CD4-positive, alpha-beta T cell treated with Interleukin-1 beta for 1 hour (primary cell): ENCODE results near the gene CEP85.
"Not testable (repeated sequence)": the region's sequence is repeated elsewhere in the genome, so short reads cannot be mapped to it uniquely, and the experiment has no call there.

ENCODE experiments used
- DNase-seq, 2 donors: peaks; one replicate each; pipeline ENCODE4 v3.0.0-alpha.2; 2020 to 2022

Gene CEP85

GRCh38 chr1:26225033-26225831 lies 8.8 kb upstream of the CEP85 start:
- DNase-seq, result peak; percentile 53 to 62

GRCh38 chr1:26230682-26231081 lies 3.3 kb upstream of the CEP85 start:
- not testable (repeated sequence) for DNase-seq

- peak in 1 of 2 donors; percentile 29 for DNase-seq
Observed at GRCh38 chr1:26234644-26235370, 807 bp downstream of the CEP85 start.

GRCh38 chr1:26237230-26237966 lies 3.4 kb downstream of the CEP85 start:
- no peak for DNase-seq

GRCh38 chr1:26239936-26240335 lies 5.9 kb downstream of the CEP85 start:
- no peak for DNase-seq

- no peak for DNase-seq
Observed at GRCh38 chr1:26252718-26253117, 18.7 kb downstream of the CEP85 start.

GRCh38 chr1:26254404-26254803 lies 20.4 kb downstream of the CEP85 start:
- DNase-seq, result no peak

- no peak for DNase-seq
Observed at GRCh38 chr1:26257222-26257621, 23.2 kb downstream of the CEP85 start.

GRCh38 chr1:26259005-26259404 lies 25.0 kb downstream of the CEP85 start:
- no peak for DNase-seq

- DNase-seq, result peak in 1 of 2 donors; percentile 11
Observed at GRCh38 chr1:26259578-26259977, 25.6 kb downstream of the CEP85 start.

GRCh38 chr1:26263212-26263611 lies 29.2 kb downstream of the CEP85 start:
- no peak for DNase-seq

- no peak for DNase-seq
Observed at GRCh38 chr1:26265405-26265804, 31.4 kb downstream of the CEP85 start.

- DNase-seq, result no peak
Observed at GRCh38 chr1:26268290-26269197, 34.5 kb downstream of the CEP85 start.

GRCh38 chr1:26269198-26269550 lies 35.2 kb downstream of the CEP85 start:
- DNase-seq, result no peak

GRCh38 chr1:26274801-26275425 lies 40.9 kb downstream of the CEP85 start:
- DNase-seq, result peak in 1 of 2 donors; percentile 68

- peak; percentile 80 to 81 for DNase-seq
Observed at GRCh38 chr1:26275580-26276431, 41.8 kb downstream of the CEP85 start.

GRCh38 chr1:26276432-26276838 lies 42.4 kb downstream of the CEP85 start:
- no peak for DNase-seq

- no peak for DNase-seq
Observed at GRCh38 chr1:26277261-26277661, 43.3 kb downstream of the CEP85 start.

- no peak for DNase-seq
Observed at GRCh38 chr1:26277719-26278118, 43.7 kb downstream of the CEP85 start.

GRCh38 chr1:26278303-26278702 lies 44.3 kb downstream of the CEP85 start:
- DNase-seq, result no peak
